ENCODE measurements around the gene ABCA4.

ABCA4 gene

GRCh38 chr1:94029130-94029993 lies 91.6 kb downstream of the ABCA4 start:
- Mint-ChIP-seq H3K27ac (no peak overlapping the region), H3K27me3 (no peaks in the 10 kb centered on the region), H3K36me3 (no peaks in the 10 kb centered on the region), H3K9me3 (ENCODE audit: low read depth) (no peaks in the 10 kb centered on the region), H3K4me3 (no peak overlapping the region), H3K4me1 (ENCODE audit: low read depth) (no peaks in the 10 kb centered on the region)

DNA sequence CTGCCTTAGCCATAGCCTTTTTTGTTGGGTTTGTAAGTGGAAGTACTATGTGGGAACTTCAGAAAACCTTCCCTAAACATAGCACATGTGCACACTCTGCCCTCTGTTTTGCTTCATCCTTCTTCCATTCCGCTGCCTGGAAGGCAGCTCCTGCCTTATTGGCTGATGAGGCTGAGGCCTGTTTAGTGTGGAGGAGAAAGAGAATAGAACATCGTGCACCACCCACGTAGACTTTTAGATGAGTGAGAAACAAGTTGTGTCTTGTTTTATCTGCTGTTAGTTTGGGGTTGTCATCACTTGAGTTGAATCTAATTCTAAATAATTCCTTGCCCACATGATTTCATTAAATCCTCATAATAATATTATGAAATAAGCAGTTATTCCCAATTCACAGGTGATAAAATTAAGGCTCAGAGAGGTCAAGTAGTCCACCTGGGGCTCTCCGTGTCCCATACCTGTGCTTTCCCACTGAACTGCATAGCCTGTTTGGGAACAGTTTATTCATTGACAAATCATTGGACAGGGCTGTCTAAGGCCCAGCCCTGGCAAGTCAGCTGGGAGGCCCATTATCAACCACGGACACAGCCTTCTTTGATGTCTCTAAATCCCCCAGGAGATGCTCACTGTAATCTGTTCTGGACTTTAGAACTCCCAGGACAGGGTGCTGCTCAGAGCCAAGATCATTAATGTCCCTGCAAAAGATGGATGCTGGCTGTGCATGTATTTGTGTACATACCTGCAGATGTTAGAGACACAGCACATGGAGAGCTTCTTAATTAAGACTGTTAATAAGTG lies 93.0 kb downstream of the ABCA4 start:
- no peaks in the 10 kb centered on the region for H3K9me3 Mint-ChIP-seq (ENCODE audit: low read depth)

DNA sequence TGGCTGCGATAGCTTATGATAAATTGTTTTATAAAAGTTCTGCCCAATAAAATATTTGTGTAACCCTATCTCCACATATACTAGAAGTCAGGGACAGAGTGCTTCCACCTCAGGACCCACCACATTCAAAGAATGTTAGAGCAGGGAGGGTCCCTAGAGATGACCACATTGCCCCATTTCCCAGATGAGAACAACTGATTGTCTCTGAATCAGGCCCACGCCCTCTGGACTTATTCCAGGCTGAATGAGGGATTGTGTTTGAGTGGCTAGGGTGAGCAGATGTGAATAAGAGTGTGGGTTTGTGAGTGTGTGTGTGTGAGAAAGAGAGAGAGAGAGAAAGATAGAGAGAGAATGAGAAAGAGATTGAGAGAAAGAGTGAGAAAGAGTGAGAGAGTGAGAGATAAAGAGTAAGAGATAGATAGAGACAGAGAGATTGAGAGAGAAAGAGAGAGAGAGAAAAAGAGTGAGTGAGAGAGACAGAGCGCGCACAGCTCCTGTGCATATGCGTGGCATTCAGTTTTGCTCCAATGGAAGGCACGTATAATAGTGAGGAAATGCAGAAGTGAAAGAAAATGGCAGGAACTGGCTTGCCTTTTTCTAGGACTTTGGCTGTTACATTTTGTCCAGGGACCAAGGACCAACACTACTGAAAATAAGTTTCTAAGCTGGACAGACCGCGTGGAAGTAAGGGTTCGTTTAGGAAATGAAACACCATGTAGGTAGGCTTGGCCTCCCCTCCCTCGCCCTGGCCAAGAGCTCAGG lies 94.1 kb downstream of the ABCA4 start:
- Mint-ChIP-seq H3K4me3 (no peak overlapping the region), H3K4me1 (ENCODE audit: low read depth) (no peaks in the 10 kb centered on the region), H3K36me3 (no peaks in the 10 kb centered on the region), H3K9me3 (ENCODE audit: low read depth) (no peaks in the 10 kb centered on the region), H3K27ac (no peak overlapping the region), H3K27me3 (no peaks in the 10 kb centered on the region)

More for the DNA sequence above, 93.0 kb downstream of the ABCA4 start:
- no peaks in the 10 kb centered on the region for H3K4me1 Mint-ChIP-seq (ENCODE audit: low read depth)
- no peak overlapping the region for H3K27ac Mint-ChIP-seq
- no peaks in the 10 kb centered on the region for H3K27me3 Mint-ChIP-seq
- no peaks in the 10 kb centered on the region for H3K36me3 Mint-ChIP-seq
- no peak overlapping the region for H3K4me3 Mint-ChIP-seq

DNA sequence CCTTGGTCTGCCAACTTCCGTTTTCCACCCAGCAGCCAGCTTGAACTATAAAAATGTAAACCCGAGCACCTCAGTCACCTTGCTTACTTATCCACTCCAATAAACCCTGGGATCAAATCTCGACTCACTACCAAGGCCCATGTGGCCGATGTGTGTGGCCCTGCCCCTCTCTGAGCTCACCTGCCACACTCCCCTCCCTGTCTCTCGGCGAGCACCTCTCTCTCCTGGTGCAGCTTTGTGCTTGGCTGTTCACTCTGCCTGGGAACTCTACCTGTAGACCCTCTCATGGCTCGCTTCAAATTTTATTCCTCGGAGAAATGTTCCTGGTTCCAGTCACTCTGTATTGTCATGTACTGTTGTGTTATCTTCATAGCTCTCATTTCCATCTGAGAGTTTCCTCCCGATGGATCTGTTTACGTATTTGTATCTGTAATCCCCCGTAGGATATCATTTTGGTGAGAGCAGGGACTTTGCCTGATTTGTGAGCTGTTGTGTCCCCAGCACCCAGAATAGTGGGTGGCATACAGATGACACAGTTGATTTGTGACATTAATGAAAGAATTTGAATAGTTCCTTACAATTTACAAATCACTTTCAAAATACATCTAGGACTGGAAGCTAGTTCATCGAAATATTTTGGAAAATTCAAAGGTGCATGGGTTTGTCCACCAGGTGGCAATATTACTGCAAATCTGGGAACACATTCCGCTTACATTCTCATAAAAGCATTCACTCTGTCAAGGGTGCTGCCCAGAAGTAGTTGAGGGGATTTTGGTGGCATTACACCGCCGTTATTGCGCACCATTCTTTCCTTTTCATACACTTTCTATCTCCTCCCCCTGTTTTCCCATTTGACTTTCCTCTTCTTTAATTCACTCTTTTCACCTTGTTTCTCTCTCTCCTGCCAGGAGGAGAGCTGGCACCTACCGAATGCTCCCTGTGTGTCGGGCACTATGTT lies 95.3 kb downstream of the ABCA4 start:
- Mint-ChIP-seq H3K36me3 (no peaks in the 10 kb centered on the region), H3K4me1 (ENCODE audit: low read depth) (no peaks in the 10 kb centered on the region), H3K9me3 (ENCODE audit: low read depth) (no peaks in the 10 kb centered on the region), H3K27me3 (no peaks in the 10 kb centered on the region), H3K27ac (no peak overlapping the region), H3K4me3 (no peak overlapping the region)

- H3K9me3 Mint-ChIP-seq (ENCODE audit: low read depth): no peaks in the 10 kb centered on the region
- no peak overlapping the region for H3K4me3 Mint-ChIP-seq
- no peak overlapping the region for H3K27ac Mint-ChIP-seq
- no peaks in the 10 kb centered on the region for H3K36me3 Mint-ChIP-seq
- H3K27me3 Mint-ChIP-seq: no peaks in the 10 kb centered on the region
- H3K4me1 Mint-ChIP-seq (ENCODE audit: low read depth): no peaks in the 10 kb centered on the region
These were observed 96.7 kb downstream of the ABCA4 start for GRCh38 chr1:94024104-94024792.

DNA sequence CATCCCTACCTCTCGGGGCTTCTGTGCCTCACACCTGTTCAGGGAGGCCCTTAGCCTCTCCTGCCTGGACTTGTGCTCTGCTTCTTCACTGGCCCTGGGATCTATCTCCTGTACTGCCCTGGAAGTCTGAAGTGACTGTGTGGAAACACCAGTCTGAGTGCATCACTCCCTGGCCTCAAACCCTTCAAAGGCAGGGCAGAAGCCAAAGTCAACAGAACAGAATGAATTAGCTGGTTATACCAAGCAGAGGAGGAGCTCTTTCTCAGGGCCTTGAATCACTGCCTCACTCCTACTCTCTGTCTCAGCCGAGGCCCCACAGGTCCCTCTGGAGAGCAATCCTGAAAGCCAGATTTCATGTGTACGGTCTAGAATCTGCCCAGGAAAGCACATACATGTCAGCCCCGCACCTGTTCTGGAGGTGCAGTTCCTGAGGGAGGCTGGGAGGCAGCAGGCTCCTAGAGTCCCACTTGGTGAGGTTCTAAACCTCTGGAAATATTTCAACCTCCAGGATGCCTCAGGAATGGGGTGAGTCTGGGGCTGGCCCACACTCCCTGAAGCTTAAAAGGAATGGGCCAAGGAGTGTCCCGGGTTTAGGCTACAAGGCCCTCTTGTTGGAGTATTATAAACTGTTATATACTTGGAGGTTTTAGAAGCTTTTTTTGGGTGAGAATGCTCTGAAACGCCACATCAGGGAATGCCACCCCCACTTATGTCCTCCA lies 98.3 kb downstream of the ABCA4 start:
- no peaks in the 10 kb centered on the region for H3K4me1 Mint-ChIP-seq (ENCODE audit: low read depth)
- no peak overlapping the region for H3K4me3 Mint-ChIP-seq
- H3K27ac Mint-ChIP-seq: no peak overlapping the region
- H3K9me3 Mint-ChIP-seq (ENCODE audit: low read depth): no peaks in the 10 kb centered on the region
- no peaks in the 10 kb centered on the region for H3K27me3 Mint-ChIP-seq
- no peaks in the 10 kb centered on the region for H3K36me3 Mint-ChIP-seq

DNA sequence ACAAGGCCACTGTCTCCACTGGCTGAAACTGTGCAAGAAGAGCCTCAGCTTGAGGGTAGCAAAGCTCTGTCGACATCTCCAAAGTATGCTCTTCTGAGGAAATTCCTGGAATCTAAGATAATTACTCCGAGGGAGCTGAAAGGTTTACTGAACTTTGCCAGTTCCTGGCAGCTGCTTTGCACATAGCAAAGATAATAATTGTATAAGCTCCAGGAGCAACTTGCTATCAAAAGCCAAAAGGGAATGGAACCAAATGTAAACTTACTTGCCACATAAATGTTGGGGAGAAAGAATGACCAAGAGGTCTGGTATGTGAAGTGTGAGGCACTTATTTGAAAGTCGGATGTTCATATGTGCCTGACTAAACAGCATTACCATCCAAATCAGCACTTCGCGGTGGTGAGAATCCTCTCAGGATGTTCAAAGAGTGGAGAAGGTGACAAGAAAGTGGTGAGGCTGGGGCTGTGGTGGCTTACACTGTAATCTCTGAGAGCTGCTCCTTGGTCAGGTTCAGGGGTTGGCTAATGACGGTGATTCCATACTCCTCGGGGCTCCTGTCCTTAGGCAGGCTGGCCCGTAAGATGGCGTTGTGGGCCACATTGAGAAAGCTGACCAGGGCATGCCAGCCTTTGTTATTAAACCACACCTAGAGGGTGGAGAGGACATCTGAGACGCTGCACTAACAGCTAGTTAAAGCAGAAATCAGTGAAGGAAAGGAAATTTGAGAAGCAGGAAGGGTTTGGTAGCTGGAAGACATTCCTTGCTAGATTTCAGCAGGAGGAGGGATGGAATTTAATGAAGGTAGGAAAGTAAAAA lies 100.0 kb downstream of the ABCA4 start:
- Mint-ChIP-seq H3K36me3 (no peaks in the 10 kb centered on the region), H3K27me3 (no peaks in the 10 kb centered on the region), H3K4me3 (no peak overlapping the region), H3K4me1 (ENCODE audit: low read depth) (peaks cover 5% of the 10 kb centered on the region), H3K9me3 (ENCODE audit: low read depth) (no peaks in the 10 kb centered on the region), H3K27ac (no peak overlapping the region)

DNA sequence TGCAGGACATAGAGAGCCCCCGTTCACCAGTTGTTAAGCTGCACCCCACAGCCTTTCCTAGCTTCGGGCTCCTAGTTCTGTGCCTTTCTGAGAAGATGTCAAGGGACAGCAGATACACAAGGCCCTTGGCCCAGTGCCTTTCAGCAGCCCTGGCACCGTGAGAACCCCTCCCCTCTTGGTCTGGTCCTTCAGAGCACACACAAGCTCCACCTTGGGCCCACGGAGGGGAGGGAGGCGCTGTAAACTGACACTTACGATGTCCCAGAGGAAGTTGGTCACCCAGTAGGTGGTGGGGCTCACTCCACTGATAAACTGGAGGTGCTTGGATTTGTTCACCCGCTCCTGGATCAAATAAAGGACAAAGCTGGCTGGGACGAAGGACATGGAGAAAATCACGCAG lies 101.6 kb downstream of the ABCA4 start:
- no peak overlapping the region for H3K27ac Mint-ChIP-seq

DNA sequence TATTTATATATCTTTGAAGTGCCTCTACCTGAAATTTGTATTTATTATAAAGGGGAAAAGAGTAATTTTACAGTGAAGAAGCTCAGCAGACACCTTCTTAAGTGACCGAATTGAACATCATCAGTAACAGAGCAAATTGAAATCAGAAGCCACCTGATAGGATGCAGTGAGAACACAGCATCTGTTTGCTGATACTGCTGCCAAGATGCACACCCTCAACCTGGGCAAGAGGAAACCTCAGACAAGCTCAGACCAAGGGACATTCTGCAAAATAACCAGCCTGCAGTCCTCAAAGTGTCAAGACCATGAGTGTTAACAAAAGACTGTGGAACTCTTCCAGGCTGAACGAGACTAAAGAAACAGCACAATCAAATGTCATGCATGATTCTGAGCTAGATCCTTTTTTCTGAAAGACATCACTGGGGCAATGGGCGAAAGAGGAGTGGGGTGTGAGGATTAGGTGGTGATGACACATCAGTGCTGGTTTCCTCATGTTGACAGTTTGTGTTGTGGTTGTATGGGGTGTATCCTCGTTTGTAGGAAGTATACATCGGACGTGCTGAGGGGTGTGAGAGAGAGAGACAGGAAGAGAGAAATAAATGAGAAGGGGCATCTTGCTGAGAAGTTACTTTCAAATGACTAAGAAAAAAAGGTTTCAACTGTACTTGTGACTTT lies 103.7 kb downstream of the ABCA4 start:
- H3K4me3 Mint-ChIP-seq: no peak overlapping the region
- peaks cover 5% of the 10 kb centered on the region for H3K4me1 Mint-ChIP-seq (ENCODE audit: low read depth)
- H3K27me3 Mint-ChIP-seq: no peaks in the 10 kb centered on the region
- H3K9me3 Mint-ChIP-seq (ENCODE audit: low read depth): no peaks in the 10 kb centered on the region
- no peaks in the 10 kb centered on the region for H3K36me3 Mint-ChIP-seq
- H3K27ac Mint-ChIP-seq: no peak overlapping the region

More for the DNA sequence above, 101.6 kb downstream of the ABCA4 start:
- Mint-ChIP-seq H3K4me1 (ENCODE audit: low read depth) (peaks cover 5% of the 10 kb centered on the region), H3K36me3 (no peaks in the 10 kb centered on the region), H3K9me3 (ENCODE audit: low read depth) (no peaks in the 10 kb centered on the region), H3K4me3 (no peak overlapping the region), H3K27me3 (no peaks in the 10 kb centered on the region)

GRCh38 chr1:94015489-94015817 lies 105.5 kb downstream of the ABCA4 start:
- Mint-ChIP-seq H3K27me3 (no peaks in the 10 kb centered on the region), H3K9me3 (ENCODE audit: low read depth) (no peaks in the 10 kb centered on the region), H3K4me3 (no peak overlapping the region), H3K27ac (no peak overlapping the region), H3K36me3 (no peaks in the 10 kb centered on the region), H3K4me1 (ENCODE audit: low read depth) (peaks cover 5% of the 10 kb centered on the region)

DNA sequence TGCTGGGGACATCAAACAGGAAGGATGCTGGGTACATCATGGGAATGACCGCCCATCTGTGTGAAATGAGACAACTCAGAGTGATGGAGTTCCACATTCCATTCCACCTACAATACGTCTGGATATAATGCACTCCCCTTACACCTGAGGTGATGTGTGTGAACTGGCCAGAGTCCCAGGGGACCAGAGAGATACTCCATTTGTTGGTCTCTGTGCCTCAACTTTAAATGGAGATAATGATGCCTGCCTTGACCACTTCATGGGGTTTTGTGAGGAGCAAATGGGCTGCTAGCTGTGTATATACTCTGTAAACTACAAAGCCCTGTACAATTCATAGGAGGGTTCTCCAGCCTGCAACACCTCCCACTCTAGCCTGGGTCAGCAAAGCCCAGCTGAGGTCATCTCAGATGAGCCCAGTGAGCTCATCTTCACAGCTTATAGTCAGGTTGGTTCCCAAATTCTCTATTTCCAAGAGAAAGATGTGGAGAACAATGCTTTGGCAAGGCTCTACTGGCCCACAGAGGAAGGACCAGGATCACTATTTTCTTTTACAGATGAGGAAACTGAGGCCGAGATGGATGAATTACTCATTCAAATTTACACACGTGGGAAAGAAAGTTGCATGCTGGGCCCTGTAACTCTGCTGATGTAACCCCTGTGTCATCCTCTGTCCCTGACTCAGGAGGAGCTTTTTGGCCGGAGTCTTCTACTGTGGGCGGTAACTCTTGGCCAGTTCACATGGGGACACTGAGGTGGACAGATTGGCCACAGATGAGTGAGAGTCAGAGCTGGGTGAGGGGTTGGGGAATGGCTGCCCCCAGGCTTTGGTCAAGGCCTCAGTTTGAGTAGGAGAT lies 106.1 kb downstream of the ABCA4 start:
- Mint-ChIP-seq H3K9me3 (ENCODE audit: low read depth) (no peaks in the 10 kb centered on the region), H3K36me3 (no peaks in the 10 kb centered on the region), H3K27me3 (no peaks in the 10 kb centered on the region), H3K4me1 (ENCODE audit: low read depth) (peaks cover 5% of the 10 kb centered on the region), H3K27ac (no peak overlapping the region), H3K4me3 (no peak overlapping the region)

DNA sequence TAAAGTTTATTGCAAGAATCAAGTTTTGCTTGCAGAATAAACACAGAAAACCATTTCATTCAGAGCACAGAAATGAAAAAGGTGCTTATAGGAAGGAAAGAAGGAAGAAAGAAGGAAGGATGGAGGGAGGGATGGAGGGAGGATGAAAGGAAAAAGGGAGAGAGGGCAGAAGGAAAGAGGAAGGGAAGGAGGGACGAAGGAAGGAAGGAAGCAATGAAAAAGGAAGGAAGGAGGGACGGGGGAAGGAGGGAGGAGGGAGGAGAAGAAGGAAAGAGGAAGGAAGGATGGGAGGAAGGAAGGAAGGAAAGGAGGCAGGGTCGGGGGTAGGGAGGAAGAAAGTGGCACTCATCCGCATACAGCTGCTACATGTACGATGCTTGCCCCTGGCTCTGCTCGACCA lies 106.9 kb downstream of the ABCA4 start:
- Mint-ChIP-seq H3K27ac (no peak overlapping the region), H3K36me3 (no peaks in the 10 kb centered on the region), H3K27me3 (no peaks in the 10 kb centered on the region), H3K4me1 (ENCODE audit: low read depth) (peaks cover 5% of the 10 kb centered on the region), H3K9me3 (ENCODE audit: low read depth) (no peaks in the 10 kb centered on the region), H3K4me3 (no peak overlapping the region)
